Measurements from ENCODE around the gene HSCB.
"Not testable (repeated sequence)": the region's sequence is repeated elsewhere in the genome, so short reads cannot be mapped to it uniquely, and the experiment has no call there.

HSCB gene

DNA sequence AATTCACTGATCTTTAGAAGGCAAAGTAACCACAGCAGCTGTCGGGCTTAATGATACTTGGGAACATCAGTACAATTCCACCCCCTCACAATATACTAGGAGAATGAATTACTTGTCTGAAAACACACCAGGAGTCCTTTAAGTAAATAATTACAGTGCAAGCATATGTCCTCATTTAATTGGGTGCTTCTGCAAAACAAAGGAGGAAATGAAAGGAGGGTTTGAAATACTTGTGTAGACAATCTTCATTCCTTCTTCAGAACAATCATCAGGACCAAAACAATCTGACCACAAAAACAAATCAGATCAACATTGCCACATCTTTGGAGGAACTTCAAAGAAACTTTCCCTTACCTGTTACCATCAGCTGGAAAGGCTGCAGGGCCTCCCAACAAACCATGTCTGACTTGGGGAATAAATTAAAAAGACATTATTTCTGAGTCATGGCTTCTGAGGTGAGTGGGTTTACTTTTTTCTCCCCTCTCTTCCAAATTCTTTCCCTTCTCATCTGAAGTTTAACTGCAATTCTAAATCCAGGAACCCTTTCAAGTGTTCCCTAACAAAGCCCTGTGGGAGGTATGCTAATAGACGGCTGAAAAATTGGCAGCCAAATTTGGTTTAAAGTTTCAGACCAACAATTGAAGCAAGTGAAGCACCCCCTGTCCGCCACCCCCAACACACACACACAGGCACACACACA, 18.2 kb downstream of the HSCB start:
- TF ChIP-seq JUND (IDR thresholded peaks at IDR 0.05; ENCODE audit: low read depth), result no peak
- in situ Hi-C loops (cut with HindIII; ENCODE audit: low pct_unique_long_range_greater_than_20kb, low sequenced_read_pairs), result no loop called here
- DNase-seq (ENCODE audit: low read depth in 1 of 2, low spot score in 1 of 2), result peak in 1 of 2 experiments; percentile 46

DNA sequence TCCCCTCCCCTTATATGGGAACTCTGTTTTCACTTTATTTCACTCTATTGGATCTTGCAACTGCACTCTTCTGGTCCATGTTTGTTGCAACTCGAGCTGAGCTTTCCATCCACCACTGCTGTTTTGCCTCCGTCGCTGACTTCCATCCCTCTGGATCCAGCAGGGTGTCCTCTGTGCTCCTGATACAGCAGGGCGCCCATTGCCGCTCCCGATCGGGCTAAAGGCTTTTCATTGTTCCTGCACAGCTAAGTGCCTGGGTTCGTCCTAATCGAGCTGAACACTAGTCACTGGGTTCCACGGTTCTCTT, 19.6 kb downstream of the HSCB start:
- in situ Hi-C loops (cut with HindIII; ENCODE audit: low pct_unique_long_range_greater_than_20kb, low sequenced_read_pairs), result no loop called here
- no peak for TF ChIP-seq JUND (IDR thresholded peaks at IDR 0.05; ENCODE audit: low read depth)
- DNase-seq (ENCODE audit: low read depth in 1 of 2, low spot score in 1 of 2), result no peak

DNA sequence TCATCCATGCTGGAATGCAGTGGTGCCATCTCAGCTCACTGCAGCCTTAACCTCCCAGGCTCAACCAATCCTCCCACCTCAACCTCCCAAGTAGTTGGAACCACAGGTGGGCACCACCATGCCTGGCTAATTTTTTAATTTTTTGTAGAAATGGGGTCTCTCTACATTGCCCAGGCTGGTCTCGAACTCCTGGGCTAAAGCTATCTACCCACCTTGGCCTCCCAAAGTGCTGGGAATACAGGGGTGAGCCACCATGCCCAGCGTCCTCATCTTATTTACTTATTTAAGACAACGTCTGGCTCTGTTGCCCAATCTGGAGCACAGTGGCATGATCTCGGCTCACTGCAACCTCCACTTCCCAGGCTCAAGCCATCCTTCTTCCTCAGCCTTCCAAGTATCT, 20.2 kb downstream of the HSCB start:
- DNase-seq (ENCODE audit: low read depth in 1 of 2, low spot score in 1 of 2); in situ Hi-C loops (cut with HindIII; ENCODE audit: low pct_unique_long_range_greater_than_20kb, low sequenced_read_pairs): not testable (repeated sequence)

DNA sequence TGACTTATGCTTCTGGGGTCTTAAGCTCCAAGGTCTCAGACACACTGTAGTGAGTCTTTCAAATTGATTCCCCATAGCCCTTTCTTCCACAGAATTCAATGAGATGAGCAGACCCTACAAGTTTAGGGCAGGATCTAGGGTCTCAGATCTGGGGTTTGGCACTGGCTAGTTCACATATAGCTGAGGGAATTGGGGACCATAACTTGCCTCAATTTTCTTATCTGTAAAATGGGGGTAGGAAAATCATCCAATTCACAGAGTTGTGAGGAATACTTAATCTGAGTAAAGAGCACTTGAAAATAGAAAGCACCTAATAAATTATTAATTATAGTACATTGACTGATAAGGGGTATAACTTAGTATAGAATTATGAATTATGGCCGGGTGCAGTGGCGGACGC, 24.8 kb downstream of the HSCB start:
- no peak for TF ChIP-seq JUND (IDR thresholded peaks at IDR 0.05; ENCODE audit: low read depth)
- in situ Hi-C loops (cut with HindIII; ENCODE audit: low pct_unique_long_range_greater_than_20kb, low sequenced_read_pairs), result no loop called here

DNA sequence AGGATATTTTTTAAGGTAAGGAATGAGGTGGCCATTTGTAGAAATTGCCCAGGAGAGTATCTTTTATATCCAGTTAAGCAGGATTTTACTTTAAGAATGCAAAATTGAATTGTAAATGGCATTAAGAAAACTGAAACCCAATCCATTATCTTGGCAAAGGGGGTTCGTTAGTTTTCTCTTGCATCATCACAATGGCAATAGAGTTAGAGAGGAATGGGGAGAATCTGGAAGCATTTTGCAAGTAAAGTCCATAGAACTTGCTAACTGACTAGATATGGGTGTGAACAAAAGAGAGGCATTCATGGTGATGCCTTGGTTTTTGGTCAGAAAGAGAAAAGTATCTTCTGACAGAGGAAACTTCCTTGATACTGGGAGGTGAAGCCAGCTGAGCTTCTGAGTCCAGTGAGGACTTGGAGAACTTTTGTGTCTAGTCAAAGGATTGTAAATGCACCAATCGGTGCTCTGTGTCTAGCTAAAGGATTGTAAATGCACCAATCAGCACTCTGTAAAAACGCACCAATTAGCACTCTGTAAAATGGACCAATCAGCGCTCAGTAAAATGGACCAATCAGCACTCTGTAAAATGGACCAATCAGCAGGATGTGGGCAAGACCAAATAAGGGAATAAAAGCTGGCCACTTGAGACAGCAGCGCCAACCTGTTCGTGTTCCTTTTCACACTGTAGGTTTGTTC, 27.0 kb downstream of the HSCB start:
- in situ Hi-C loops (cut with HindIII; ENCODE audit: low pct_unique_long_range_greater_than_20kb, low sequenced_read_pairs), result no loop called here
- TF ChIP-seq JUND (IDR thresholded peaks at IDR 0.05; ENCODE audit: low read depth), result no peak
- DNase-seq (ENCODE audit: low read depth in 1 of 2, low spot score in 1 of 2), result peak in 1 of 2 experiments; percentile 12

More for the DNA sequence above, 24.8 kb downstream of the HSCB start:
- no peak for DNase-seq (ENCODE audit: low read depth in 1 of 2, low spot score in 1 of 2)

DNA sequence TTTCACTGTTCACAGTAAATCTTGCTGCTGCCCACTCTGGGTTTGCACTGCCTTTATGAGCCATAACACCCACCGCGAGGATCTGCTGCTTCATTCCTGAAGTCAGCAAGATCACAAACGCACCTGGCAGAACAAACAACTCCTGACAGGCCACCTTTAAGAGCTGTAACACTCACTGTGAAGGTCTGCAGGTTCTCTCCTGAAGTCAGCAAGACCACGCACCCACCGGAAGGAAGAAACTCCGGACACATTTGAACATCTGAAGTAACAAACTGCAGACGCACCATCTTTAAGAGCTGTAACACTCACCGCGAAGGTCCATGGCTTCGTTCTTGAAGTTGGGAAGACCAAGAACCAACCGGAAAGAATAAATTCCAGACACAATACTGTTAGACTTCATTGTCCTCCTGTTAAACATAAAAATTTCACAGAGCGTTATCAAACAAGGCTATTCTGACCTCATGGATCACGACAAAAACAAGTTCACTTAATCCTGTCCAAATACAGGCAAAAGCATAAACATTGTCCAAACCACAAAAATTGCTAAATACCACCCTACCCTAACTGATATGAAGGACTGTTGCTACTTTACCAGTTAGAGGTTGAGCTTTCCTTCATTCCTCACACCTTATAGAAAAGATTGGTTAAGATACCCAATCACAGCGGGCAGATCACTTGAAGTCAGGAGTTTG, 27.7 kb downstream of the HSCB start:
- in situ Hi-C loops (cut with HindIII; ENCODE audit: low pct_unique_long_range_greater_than_20kb, low sequenced_read_pairs), result no loop called here
- DNase-seq (ENCODE audit: low read depth in 1 of 2, low spot score in 1 of 2), result no peak
- no peak for TF ChIP-seq JUND (IDR thresholded peaks at IDR 0.05; ENCODE audit: low read depth)

DNA sequence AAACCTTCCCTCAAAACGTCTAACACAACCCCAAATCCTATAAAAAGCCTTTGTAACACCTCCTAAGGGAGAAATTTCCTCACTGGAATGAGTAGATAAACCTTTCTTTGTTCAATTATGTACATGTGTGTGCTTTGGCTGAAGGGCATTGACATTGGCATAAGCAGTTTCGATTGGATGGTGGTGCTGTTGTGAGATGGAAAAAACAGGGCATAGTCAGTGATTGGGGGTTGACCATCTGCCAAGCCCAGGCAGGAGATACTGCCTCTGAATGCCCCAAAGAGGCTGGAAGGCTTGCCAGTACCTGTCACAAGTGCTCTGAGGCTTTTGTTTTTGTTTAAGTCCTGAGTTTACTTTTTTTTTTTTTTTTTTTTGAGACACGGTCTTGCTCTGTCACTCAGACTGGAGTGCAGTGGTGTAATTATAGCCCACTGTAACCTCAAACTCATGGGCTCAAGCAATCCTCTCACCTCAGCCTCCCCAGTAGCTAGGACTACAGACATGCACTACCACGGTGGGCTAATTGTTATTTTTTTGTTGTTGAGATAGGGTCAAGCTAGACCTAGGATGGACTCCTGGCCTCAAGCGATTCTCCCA, 29.5 kb downstream of the HSCB start:
- in situ Hi-C loops (cut with HindIII; ENCODE audit: low pct_unique_long_range_greater_than_20kb, low sequenced_read_pairs), result no loop called here
- peak in 1 of 2 experiments; percentile 78 for DNase-seq (ENCODE audit: low read depth in 1 of 2, low spot score in 1 of 2)
- TF ChIP-seq JUND (IDR thresholded peaks at IDR 0.05; ENCODE audit: low read depth), result no peak

DNA sequence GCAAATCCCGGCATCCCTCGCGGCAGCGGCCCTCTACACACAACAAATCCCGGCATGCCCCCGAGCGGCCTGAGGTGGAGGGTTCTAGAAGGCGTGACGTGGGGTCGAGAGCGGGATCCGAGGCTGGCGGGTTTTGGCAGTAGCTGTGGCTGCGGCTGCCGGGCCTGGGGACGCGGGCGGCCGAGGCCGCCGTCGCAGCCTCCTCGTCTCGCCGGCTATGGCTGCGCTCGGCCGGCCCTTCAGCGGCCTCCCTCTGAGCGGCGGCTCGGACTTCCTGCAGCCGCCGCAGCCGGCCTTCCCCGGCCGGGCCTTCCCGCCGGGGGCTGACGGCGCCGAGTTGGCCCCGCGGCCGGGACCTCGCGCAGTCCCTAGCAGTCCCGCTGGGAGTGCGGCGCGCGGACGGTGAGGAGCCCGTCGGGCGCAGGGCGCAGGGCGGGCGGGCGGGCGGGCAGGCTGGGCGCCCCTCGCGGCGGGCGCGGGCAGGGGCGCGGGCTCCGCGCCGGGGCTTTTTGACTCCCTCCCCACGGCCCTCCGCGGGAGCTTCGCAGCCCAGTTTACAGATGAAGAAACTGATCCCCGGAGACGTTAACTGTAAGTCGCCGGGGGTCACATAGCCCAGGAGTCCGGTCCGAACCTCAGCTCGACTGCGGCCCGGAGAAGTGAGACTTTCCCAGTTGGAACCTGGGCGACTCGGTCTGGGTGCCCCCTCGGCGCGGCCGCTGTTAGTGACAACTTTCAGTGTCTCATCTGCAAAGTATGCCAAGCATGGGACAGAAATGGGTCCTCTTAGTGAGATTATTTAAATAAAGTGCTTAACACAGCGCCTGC, 31.0 kb downstream of the HSCB start, which contains the start of gene CCDC117:
Gene CCDC117 (plus strand): TSS at position 63 of the 828 bp plus-strand sequence. CDS start 155 bp downstream, at position 218.
- TF ChIP-seq JUND (IDR thresholded peaks at IDR 0.05; ENCODE audit: low read depth), result no peak
- DNase-seq (ENCODE audit: low read depth in 1 of 2, low spot score in 1 of 2), result peak; percentile 85 to 92
- in situ Hi-C loops (cut with HindIII; ENCODE audit: low pct_unique_long_range_greater_than_20kb, low sequenced_read_pairs), result no loop called here

DNA sequence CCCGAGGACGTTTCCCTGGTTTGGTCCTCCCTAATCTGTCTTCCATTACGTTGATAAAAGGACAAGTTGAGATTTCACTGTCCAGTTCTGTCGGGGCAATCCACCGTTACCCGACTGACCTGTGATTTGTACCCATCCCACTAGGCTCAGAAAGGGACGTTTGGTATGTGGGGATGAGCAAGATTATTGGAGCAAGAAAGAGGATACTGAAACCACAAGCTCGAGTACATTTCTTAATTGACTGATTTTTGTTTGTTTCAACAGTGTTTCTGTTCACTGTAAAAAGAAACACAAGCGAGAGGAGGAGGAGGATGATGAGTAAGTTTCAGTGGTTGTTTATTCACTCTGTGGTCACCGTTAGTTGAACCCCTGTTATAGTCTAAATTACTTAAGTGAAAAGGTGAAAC, 31.6 kb downstream of the HSCB start:
- in situ Hi-C loops (cut with HindIII; ENCODE audit: low pct_unique_long_range_greater_than_20kb, low sequenced_read_pairs), result no loop called here
- DNase-seq (ENCODE audit: low read depth in 1 of 2, low spot score in 1 of 2), result no peak

DNA sequence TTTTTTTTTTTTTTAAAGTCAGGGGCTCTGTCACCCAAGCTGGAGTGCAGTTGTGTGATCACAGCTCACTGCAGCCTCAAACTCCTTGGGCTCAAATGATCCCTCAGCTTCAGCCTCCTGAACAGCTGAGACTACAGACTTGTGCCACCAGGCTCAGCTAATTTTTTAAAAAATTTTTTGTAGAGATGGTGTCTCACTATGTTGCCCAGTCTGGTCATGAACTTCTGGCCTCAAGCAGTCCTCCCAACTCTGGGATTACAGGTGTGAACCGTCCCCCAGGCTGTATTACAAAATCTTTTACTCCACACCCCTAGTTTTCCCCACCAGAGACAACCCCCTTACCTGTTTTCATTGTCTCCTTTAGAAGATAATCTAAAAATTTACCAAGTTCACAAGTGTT, 32.5 kb downstream of the HSCB start:
- in situ Hi-C loops (cut with HindIII; ENCODE audit: low pct_unique_long_range_greater_than_20kb, low sequenced_read_pairs), result no loop called here
- no peak for DNase-seq (ENCODE audit: low read depth in 1 of 2, low spot score in 1 of 2)
- no peak for TF ChIP-seq JUND (IDR thresholded peaks at IDR 0.05; ENCODE audit: low read depth)

More for the DNA sequence above, 31.6 kb downstream of the HSCB start:
- TF ChIP-seq JUND (IDR thresholded peaks at IDR 0.05; ENCODE audit: low read depth), result no peak

DNA sequence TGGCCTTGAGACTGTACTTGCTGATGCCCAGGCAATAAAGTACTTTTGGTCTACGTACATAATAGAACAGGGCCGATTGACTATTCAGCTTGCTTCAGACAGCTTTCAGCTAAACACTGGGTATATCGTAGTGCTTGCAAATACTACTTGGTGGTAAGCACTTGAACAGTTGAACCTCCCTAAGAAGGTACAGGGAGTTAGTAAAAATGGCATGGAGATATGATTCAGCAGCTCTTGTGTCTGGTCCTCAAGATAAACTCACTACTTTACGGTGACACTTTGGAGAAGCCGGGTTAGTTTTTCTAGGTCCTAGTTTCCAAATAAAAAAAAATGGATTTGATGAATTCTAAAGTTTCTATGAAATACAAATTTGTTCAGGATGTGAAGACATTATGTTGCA, 38.0 kb downstream of the HSCB start:
- DNase-seq (ENCODE audit: low read depth in 1 of 2, low spot score in 1 of 2), result no peak
- no peak for TF ChIP-seq JUND (IDR thresholded peaks at IDR 0.05; ENCODE audit: low read depth)
- in situ Hi-C loops (cut with HindIII; ENCODE audit: low pct_unique_long_range_greater_than_20kb, low sequenced_read_pairs), result no loop called here

DNA sequence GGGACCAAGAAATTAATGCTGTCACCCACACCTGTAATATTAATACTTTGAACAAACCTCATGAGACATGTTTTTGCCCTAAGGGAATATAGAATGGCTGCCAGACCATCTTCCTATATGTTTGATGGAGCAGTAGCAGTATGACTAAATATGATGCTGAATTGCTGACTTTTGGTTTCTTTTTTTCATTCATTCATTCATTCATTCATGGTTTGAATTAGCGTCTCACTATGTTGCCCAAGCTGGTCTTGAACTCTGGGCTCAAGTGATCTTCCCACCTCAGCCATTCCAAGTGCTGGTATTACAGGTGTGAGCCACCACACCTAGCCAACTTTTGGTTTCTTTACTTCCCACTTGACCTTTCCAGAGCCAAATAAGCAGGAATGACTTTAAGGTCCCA, 38.5 kb downstream of the HSCB start:
- no peak for TF ChIP-seq JUND (IDR thresholded peaks at IDR 0.05; ENCODE audit: low read depth)

More for the DNA sequence above, 38.5 kb downstream of the HSCB start:
- DNase-seq (ENCODE audit: low read depth in 1 of 2, low spot score in 1 of 2), result no peak
- in situ Hi-C loops (cut with HindIII; ENCODE audit: low pct_unique_long_range_greater_than_20kb, low sequenced_read_pairs), result no loop called here

Data from T47D (cell line).